ENCODE results near the gene KATNIP.

The KATNIP gene

GRCh38 chr16:27549746-27550581 lies at the start of gene KATNIP, which contains the start of gene GTF3C1:
Gene KATNIP (plus strand): TSS chr16:27550144. CDS start chr16:27550171, 27 bp downstream.
Gene GTF3C1 (minus strand): TSS chr16:27549913. CDS start chr16:27549890, 23 bp downstream.
- peaks cover 7% of the 10 kb centered on the region for H3K36me3 Mint-ChIP-seq (ENCODE audit: low read depth)
- peak within 1 kb of the TSS; percentile 97 for H3K27ac Mint-ChIP-seq
- H3K4me1 Mint-ChIP-seq (ENCODE audit: low read depth), result peaks cover 28% of the 10 kb centered on the region
- H3K9me3 Mint-ChIP-seq, result no peaks in the 10 kb centered on the region
- no peaks in the 10 kb centered on the region for H3K27me3 Mint-ChIP-seq (ENCODE audit: low read depth)
- H3K4me3 Mint-ChIP-seq, result peak within 1 kb of the TSS; percentile 98
- peak; percentile 100 for DNase-seq (ENCODE audit: low spot score)

- peaks cover 49% of the 10 kb centered on the region for H3K36me3 Mint-ChIP-seq (ENCODE audit: low read depth)
- no peaks in the 10 kb centered on the region for H3K27me3 Mint-ChIP-seq (ENCODE audit: low read depth)
- no peak overlapping the region for H3K27ac Mint-ChIP-seq
- H3K4me3 Mint-ChIP-seq, result no peak overlapping the region
- DNase-seq (ENCODE audit: low spot score), result no peak
- H3K9me3 Mint-ChIP-seq, result no peaks in the 10 kb centered on the region
- no peaks in the 10 kb centered on the region for H3K4me1 Mint-ChIP-seq (ENCODE audit: low read depth)
Measured at GRCh38 chr16:27500801-27501200, 49.1 kb upstream of the KATNIP start.

DNA sequence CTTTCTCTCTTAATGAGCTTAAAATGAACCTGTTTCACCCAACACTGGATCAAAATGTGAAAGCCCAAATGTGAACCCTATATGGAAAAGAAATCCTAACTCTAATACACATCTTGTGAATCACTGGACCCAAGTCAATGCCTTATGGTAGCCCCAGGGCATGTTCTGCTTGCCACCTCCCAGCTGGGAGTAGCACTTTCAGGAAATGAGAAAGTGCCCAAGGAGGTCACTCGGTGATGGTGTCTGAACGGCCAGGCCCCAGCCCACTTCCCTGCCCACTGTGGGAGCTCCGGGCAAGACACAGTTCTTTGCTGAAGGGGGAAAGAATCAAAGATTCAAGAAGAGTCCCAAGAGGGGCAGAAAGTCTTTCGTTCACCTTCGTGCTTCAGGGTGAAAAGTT lies 46.3 kb upstream of the KATNIP start:
- H3K27ac Mint-ChIP-seq, result no peak overlapping the region
- H3K27me3 Mint-ChIP-seq (ENCODE audit: low read depth), result no peaks in the 10 kb centered on the region
- no peak overlapping the region for H3K4me3 Mint-ChIP-seq
- H3K4me1 Mint-ChIP-seq (ENCODE audit: low read depth), result no peaks in the 10 kb centered on the region
- H3K36me3 Mint-ChIP-seq (ENCODE audit: low read depth), result peaks cover 47% of the 10 kb centered on the region
- no peak for DNase-seq (ENCODE audit: low spot score)
- H3K9me3 Mint-ChIP-seq, result no peaks in the 10 kb centered on the region

- no peaks in the 10 kb centered on the region for H3K4me1 Mint-ChIP-seq (ENCODE audit: low read depth)
Measured at GRCh38 chr16:27505297-27506236, 44.4 kb upstream of the KATNIP start.

GRCh38 chr16:27506771-27507170 lies 43.2 kb upstream of the KATNIP start:
- no peaks in the 10 kb centered on the region for H3K9me3 Mint-ChIP-seq
- no peak for DNase-seq (ENCODE audit: low spot score)
- H3K4me1 Mint-ChIP-seq (ENCODE audit: low read depth), result no peaks in the 10 kb centered on the region
- no peaks in the 10 kb centered on the region for H3K27me3 Mint-ChIP-seq (ENCODE audit: low read depth)
- peaks cover 44% of the 10 kb centered on the region for H3K36me3 Mint-ChIP-seq (ENCODE audit: low read depth)
- no peak overlapping the region for H3K27ac Mint-ChIP-seq
- H3K4me3 Mint-ChIP-seq, result no peak overlapping the region

More at GRCh38 chr16:27505297-27506236, 44.4 kb upstream of the KATNIP start:
- no peak for DNase-seq (ENCODE audit: low spot score)
- H3K27ac Mint-ChIP-seq, result no peak overlapping the region
- no peaks in the 10 kb centered on the region for H3K9me3 Mint-ChIP-seq
- no peak overlapping the region for H3K4me3 Mint-ChIP-seq
- H3K36me3 Mint-ChIP-seq (ENCODE audit: low read depth), result peaks cover 44% of the 10 kb centered on the region
- H3K27me3 Mint-ChIP-seq (ENCODE audit: low read depth), result no peaks in the 10 kb centered on the region

DNA sequence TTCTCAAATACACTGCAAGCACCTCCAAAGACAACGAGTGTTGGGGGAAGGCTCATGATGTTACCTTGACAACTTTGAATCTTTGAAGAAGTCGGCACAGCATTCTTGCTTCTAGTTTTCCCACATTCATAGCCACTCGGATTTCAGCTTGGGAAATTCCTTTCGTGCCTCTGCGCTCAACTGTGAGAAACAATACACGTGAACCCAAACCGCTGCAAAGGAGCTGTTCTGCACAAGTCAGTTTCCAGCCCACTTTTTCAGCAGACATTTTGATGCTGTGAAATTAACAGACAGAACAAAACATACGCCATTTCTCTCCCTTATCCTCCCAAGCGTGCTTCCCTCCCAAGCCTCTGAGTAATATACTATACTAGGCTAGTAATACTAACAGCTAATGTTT lies 41.5 kb upstream of the KATNIP start:
- no peaks in the 10 kb centered on the region for H3K27me3 Mint-ChIP-seq (ENCODE audit: low read depth)

GRCh38 chr16:27511657-27512448 lies 38.1 kb upstream of the KATNIP start:
- Mint-ChIP-seq H3K4me3 (no peak overlapping the region), H3K4me1 (ENCODE audit: low read depth) (no peaks in the 10 kb centered on the region), H3K9me3 (no peaks in the 10 kb centered on the region), H3K36me3 (ENCODE audit: low read depth) (peaks cover 23% of the 10 kb centered on the region), H3K27me3 (ENCODE audit: low read depth) (no peaks in the 10 kb centered on the region), H3K27ac (no peak overlapping the region)
- no peak for DNase-seq (ENCODE audit: low spot score)

More for the DNA sequence above, 41.5 kb upstream of the KATNIP start:
- H3K9me3 Mint-ChIP-seq, result no peaks in the 10 kb centered on the region
- H3K36me3 Mint-ChIP-seq (ENCODE audit: low read depth), result peaks cover 33% of the 10 kb centered on the region
- H3K27ac Mint-ChIP-seq, result no peak overlapping the region
- no peak overlapping the region for H3K4me3 Mint-ChIP-seq
- DNase-seq (ENCODE audit: low spot score), result no peak
- no peaks in the 10 kb centered on the region for H3K4me1 Mint-ChIP-seq (ENCODE audit: low read depth)

GRCh38 chr16:27514806-27515205 lies 35.1 kb upstream of the KATNIP start:
- no peak for DNase-seq (ENCODE audit: low spot score)
- H3K9me3 Mint-ChIP-seq, result no peaks in the 10 kb centered on the region
- H3K4me1 Mint-ChIP-seq (ENCODE audit: low read depth), result peaks cover 2% of the 10 kb centered on the region
- H3K36me3 Mint-ChIP-seq (ENCODE audit: low read depth), result peaks cover 19% of the 10 kb centered on the region
- no peak overlapping the region for H3K4me3 Mint-ChIP-seq
- H3K27me3 Mint-ChIP-seq (ENCODE audit: low read depth), result no peaks in the 10 kb centered on the region
- no peak overlapping the region for H3K27ac Mint-ChIP-seq

- Mint-ChIP-seq H3K4me3 (no peak overlapping the region), H3K4me1 (ENCODE audit: low read depth) (peaks cover 2% of the 10 kb centered on the region), H3K36me3 (ENCODE audit: low read depth) (peaks cover 18% of the 10 kb centered on the region), H3K9me3 (no peaks in the 10 kb centered on the region), H3K27ac (no peak overlapping the region), H3K27me3 (ENCODE audit: low read depth) (no peaks in the 10 kb centered on the region)
- DNase-seq (ENCODE audit: low spot score), result peak; percentile 10
Measured at GRCh38 chr16:27515874-27516353, 34.0 kb upstream of the KATNIP start.

GRCh38 chr16:27516365-27516764 lies 33.6 kb upstream of the KATNIP start:
- peaks cover 13% of the 10 kb centered on the region for H3K36me3 Mint-ChIP-seq (ENCODE audit: low read depth)
- H3K9me3 Mint-ChIP-seq, result no peaks in the 10 kb centered on the region
- H3K4me1 Mint-ChIP-seq (ENCODE audit: low read depth), result peaks cover 2% of the 10 kb centered on the region
- no peak overlapping the region for H3K27ac Mint-ChIP-seq
- H3K27me3 Mint-ChIP-seq (ENCODE audit: low read depth), result no peaks in the 10 kb centered on the region
- DNase-seq (ENCODE audit: low spot score), result no peak
- H3K4me3 Mint-ChIP-seq, result no peak overlapping the region

DNA sequence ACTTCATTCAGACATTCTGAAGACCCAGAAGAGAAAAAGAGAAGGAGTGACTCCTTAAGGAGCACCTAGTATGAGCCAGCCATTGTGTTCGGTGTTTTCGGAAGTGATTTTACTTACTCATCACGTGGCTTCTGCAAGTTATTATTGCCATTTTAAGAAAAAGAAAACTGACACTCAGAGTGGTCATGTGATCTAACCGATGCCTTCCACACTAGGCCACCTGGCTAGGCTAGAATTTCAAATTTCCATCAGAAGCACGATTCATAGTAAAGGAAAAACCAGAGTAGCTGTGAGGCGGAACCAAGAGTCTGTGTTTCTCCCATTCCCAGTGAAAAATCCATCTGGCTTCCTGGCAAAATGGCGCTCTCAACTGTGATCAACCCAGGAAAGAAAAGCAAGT lies 32.3 kb upstream of the KATNIP start:
- DNase-seq (ENCODE audit: low spot score), result no peak
- no peak overlapping the region for H3K4me3 Mint-ChIP-seq
- H3K4me1 Mint-ChIP-seq (ENCODE audit: low read depth), result peaks cover 2% of the 10 kb centered on the region
- no peaks in the 10 kb centered on the region for H3K27me3 Mint-ChIP-seq (ENCODE audit: low read depth)
- H3K36me3 Mint-ChIP-seq (ENCODE audit: low read depth), result peaks cover 9% of the 10 kb centered on the region
- no peaks in the 10 kb centered on the region for H3K9me3 Mint-ChIP-seq
- no peak overlapping the region for H3K27ac Mint-ChIP-seq

GRCh38 chr16:27518226-27518625 lies 31.7 kb upstream of the KATNIP start:
- Mint-ChIP-seq H3K4me1 (ENCODE audit: low read depth) (peaks cover 2% of the 10 kb centered on the region), H3K36me3 (ENCODE audit: low read depth) (peaks cover 12% of the 10 kb centered on the region), H3K4me3 (no peak overlapping the region), H3K27me3 (ENCODE audit: low read depth) (no peaks in the 10 kb centered on the region), H3K27ac (no peak overlapping the region), H3K9me3 (no peaks in the 10 kb centered on the region)
- DNase-seq (ENCODE audit: low spot score), result no peak

DNA sequence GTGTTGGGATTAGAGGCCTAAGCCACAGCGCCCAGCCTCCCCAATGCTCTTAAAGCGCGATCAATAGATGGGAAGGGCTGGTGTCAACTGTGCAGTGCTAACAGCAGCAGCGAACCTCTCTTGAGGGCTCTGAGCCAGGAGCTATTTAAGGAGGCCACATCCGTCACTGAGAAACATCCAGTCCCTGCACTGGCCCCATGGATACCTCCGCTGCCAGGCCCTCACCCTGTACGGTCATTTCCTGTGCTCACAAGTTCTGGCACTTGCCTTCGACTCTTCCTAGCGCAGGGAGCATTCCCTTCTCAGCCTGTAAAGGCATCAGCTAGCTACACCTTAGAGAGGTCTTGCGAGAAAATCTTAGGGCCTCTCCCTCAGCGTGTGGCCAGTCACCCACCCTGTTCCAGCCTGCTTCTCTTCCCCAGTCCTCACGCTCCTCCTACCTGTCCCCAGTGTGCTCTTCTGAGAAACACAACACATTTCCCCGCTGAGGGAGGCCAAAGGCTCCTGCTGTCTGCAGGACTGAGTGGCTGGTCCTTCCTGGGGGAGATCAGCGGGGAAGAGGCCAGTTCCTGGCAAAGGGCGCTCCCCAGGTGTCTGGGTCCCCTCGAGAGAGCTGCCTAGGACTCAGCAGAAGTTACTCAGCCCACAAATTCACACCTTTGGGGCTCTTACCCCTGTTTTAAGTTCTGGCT lies 28.8 kb upstream of the KATNIP start:
- Mint-ChIP-seq H3K36me3 (ENCODE audit: low read depth) (peaks cover 15% of the 10 kb centered on the region), H3K4me3 (no peak overlapping the region), H3K9me3 (no peaks in the 10 kb centered on the region), H3K27me3 (ENCODE audit: low read depth) (no peaks in the 10 kb centered on the region), H3K27ac (no peak overlapping the region), H3K4me1 (ENCODE audit: low read depth) (peaks cover 2% of the 10 kb centered on the region)
- no peak for DNase-seq (ENCODE audit: low spot score)
